Glutamatergic neuron (in vitro differentiated cells): ENCODE data around the gene CYB561D2. TPM values are rescaled to one million over a fixed set of nuclear protein-coding genes. Genes with fewer than 3 reads are reported as not detected.

ENCODE experiments used
- DNase-seq: peaks from one replicate; pipeline ENCODE4 v3.0.0; 2022
- H3K27ac Mint-ChIP-seq: one replicate; pipeline ENCODE4 v1.8.0; 2020; ENCODE audit warnings: mild to moderate bottlenecking, mixed read lengths, inconsistent platforms; ENCODE audit not compliant: unreplicated experiment
- H3K27me3 Mint-ChIP-seq: one replicate; pipeline ENCODE4 v1.8.0; 2020; ENCODE audit warnings: mild to moderate bottlenecking, moderate library complexity, mixed read lengths, inconsistent platforms; ENCODE audit not compliant: unreplicated experiment
- H3K36me3 Mint-ChIP-seq: one replicate; pipeline ENCODE4 v1.8.0; 2020; ENCODE audit warnings: mild to moderate bottlenecking, mixed read lengths, inconsistent platforms; ENCODE audit not compliant: unreplicated experiment
- H3K4me1 Mint-ChIP-seq: one replicate; pipeline ENCODE4 v1.8.0; 2020; ENCODE audit warnings: mild to moderate bottlenecking, low read depth, mixed read lengths, inconsistent platforms; ENCODE audit not compliant: unreplicated experiment
- H3K4me3 Mint-ChIP-seq: one replicate; pipeline ENCODE4 v1.8.0; 2020; ENCODE audit warnings: mild to moderate bottlenecking, mixed read lengths, inconsistent platforms; ENCODE audit not compliant: unreplicated experiment
- H3K9me3 Mint-ChIP-seq: one replicate; pipeline ENCODE4 v1.8.0; 2020; ENCODE audit warnings: mild to moderate bottlenecking, moderate library complexity, mixed read lengths, inconsistent platforms; ENCODE audit not compliant: unreplicated experiment
- CTCF ChIP-seq: fragments of 200-600 bp; sonication (generic); IDR thresholded peaks from one replicate; pipeline ENCODE4 v1.5.0; 2021; ENCODE audit not compliant: partially characterized antibody, unreplicated experiment
- total RNA-seq: library from RNA; stranded (reverse); fragmentation: NEBNext Ultra II Directional; extraction: Animal tissue kit (Norgen Biotek cat#: 25700); gene quantifications from one replicate; pipeline ENCODE4 v1.2.1, GENCODE V29; 2021; ENCODE audit not compliant: unreplicated experiment

The CYB561D2 gene
- total RNA-seq, 1 donor from 2014 or later: 12.6 TPM

- TF ChIP-seq CTCF: no peak
- no peaks in the 10 kb centered on the region for H3K36me3 Mint-ChIP-seq
- peak overlapping the region; percentile 78 for H3K4me3 Mint-ChIP-seq
- DNase-seq: peak; percentile 87
- H3K4me1 Mint-ChIP-seq: peaks cover 10% of the 10 kb centered on the region
- peaks cover 9% of the 10 kb centered on the region for H3K9me3 Mint-ChIP-seq
- H3K27ac Mint-ChIP-seq: no peak overlapping the region
- H3K27me3 Mint-ChIP-seq: peaks cover 8% of the 10 kb centered on the region
These were observed 14.6 kb downstream of the CYB561D2 start for GRCh38 chr3:50365080-50365841.

- Mint-ChIP-seq H3K4me3 (peak overlapping the region; percentile 73), H3K27ac (no peak overlapping the region), H3K27me3 (peaks cover 9% of the 10 kb centered on the region), H3K4me1 (peaks cover 12% of the 10 kb centered on the region), H3K9me3 (peaks cover 9% of the 10 kb centered on the region), H3K36me3 (no peaks in the 10 kb centered on the region)
- no peak for TF ChIP-seq CTCF
- no peak for DNase-seq
These were observed 15.2 kb downstream of the CYB561D2 start for GRCh38 chr3:50365842-50366220.

- Mint-ChIP-seq H3K36me3 (no peaks in the 10 kb centered on the region), H3K27me3 (peaks cover 8% of the 10 kb centered on the region), H3K4me3 (no peak overlapping the region), H3K27ac (no peak overlapping the region), H3K4me1 (peaks cover 13% of the 10 kb centered on the region), H3K9me3 (peaks cover 8% of the 10 kb centered on the region)
- TF ChIP-seq CTCF: no peak
- no peak for DNase-seq
These were observed 18.5 kb downstream of the CYB561D2 start for GRCh38 chr3:50369012-50369670.

- H3K9me3 Mint-ChIP-seq: peaks cover 8% of the 10 kb centered on the region
- no peak for DNase-seq
- H3K27ac Mint-ChIP-seq: peak overlapping the region; percentile 33
- peaks cover 8% of the 10 kb centered on the region for H3K27me3 Mint-ChIP-seq
- TF ChIP-seq CTCF: no peak
- H3K4me3 Mint-ChIP-seq: no peak overlapping the region
- peaks cover 13% of the 10 kb centered on the region for H3K4me1 Mint-ChIP-seq
- no peaks in the 10 kb centered on the region for H3K36me3 Mint-ChIP-seq
These were observed 19.9 kb downstream of the CYB561D2 start for GRCh38 chr3:50370594-50370993.

GRCh38 chr3:50371133-50371685 is 20.5 kb downstream of the CYB561D2 start:
- DNase-seq: no peak
- H3K4me1 Mint-ChIP-seq: peaks cover 13% of the 10 kb centered on the region
- no peak for TF ChIP-seq CTCF
- H3K27me3 Mint-ChIP-seq: peaks cover 6% of the 10 kb centered on the region
- H3K27ac Mint-ChIP-seq: no peak overlapping the region
- peaks cover 8% of the 10 kb centered on the region for H3K9me3 Mint-ChIP-seq
- no peaks in the 10 kb centered on the region for H3K36me3 Mint-ChIP-seq
- H3K4me3 Mint-ChIP-seq: no peak overlapping the region
